GM18873 (cell line): ENCODE measurements around the gene PRTFDC1.
"Not testable (repeated sequence)": the region's sequence is repeated elsewhere in the genome, so short reads cannot be mapped to it uniquely, and the experiment has no call there.

Experiments used
- ATAC-seq: cut with Tn5 transposase; IDR thresholded peaks from one replicate; pipeline ENCODE4 v1.9.1; 2021; ENCODE audit warnings: mild to moderate bottlenecking, moderate library complexity, moderate number of reproducible peaks; ENCODE audit not compliant: unreplicated experiment, low FRiP score

Gene PRTFDC1

GRCh38 chr10:24849501-24850299 is 102.7 kb downstream of the PRTFDC1 start:
- no peak for ATAC-seq

GRCh38 chr10:24849051-24849450 is 103.4 kb downstream of the PRTFDC1 start:
- ATAC-seq: no peak

GRCh38 chr10:24848195-24848594 is 104.2 kb downstream of the PRTFDC1 start:
- ATAC-seq: no peak

GRCh38 chr10:24847112-24848070 is 105.0 kb downstream of the PRTFDC1 start:
- no peak for ATAC-seq

- ATAC-seq: no peak
Measured at GRCh38 chr10:24844742-24845141, 107.7 kb downstream of the PRTFDC1 start.

GRCh38 chr10:24843256-24843655 is 109.2 kb downstream of the PRTFDC1 start:
- ATAC-seq: no peak

- ATAC-seq: no peak
Measured at GRCh38 chr10:24842856-24843255, 109.5 kb downstream of the PRTFDC1 start.

- ATAC-seq: no peak
Measured at GRCh38 chr10:24841530-24841929, 110.9 kb downstream of the PRTFDC1 start.

- no peak for ATAC-seq
Measured at GRCh38 chr10:24840784-24841183, 111.6 kb downstream of the PRTFDC1 start.

- not testable (repeated sequence) for ATAC-seq
Measured at GRCh38 chr10:24837781-24838180, 114.6 kb downstream of the PRTFDC1 start.

- ATAC-seq: no peak
Measured at GRCh38 chr10:24834869-24835268, 117.5 kb downstream of the PRTFDC1 start.

GRCh38 chr10:24826009-24826408 is 126.4 kb downstream of the PRTFDC1 start:
- ATAC-seq: no peak

- ATAC-seq: no peak
Measured at GRCh38 chr10:24825551-24825950, 126.9 kb downstream of the PRTFDC1 start.

- no peak for ATAC-seq
Measured at GRCh38 chr10:24824536-24824935, 127.9 kb downstream of the PRTFDC1 start.

- ATAC-seq: no peak
Measured at GRCh38 chr10:24824124-24824523, 128.3 kb downstream of the PRTFDC1 start.

- ATAC-seq: peak; percentile 68
Measured at GRCh38 chr10:24822590-24822989, 129.8 kb downstream of the PRTFDC1 start.

- ATAC-seq: no peak
Measured at GRCh38 chr10:24821986-24822385, 130.4 kb downstream of the PRTFDC1 start.

GRCh38 chr10:24816868-24817396 is 135.5 kb downstream of the PRTFDC1 start:
- ATAC-seq: no peak

- no peak for ATAC-seq
Measured at GRCh38 chr10:24814568-24815313, 137.7 kb downstream of the PRTFDC1 start.

GRCh38 chr10:24813856-24814255 is 138.6 kb downstream of the PRTFDC1 start:
- no peak for ATAC-seq
